Body of pancreas (tissue), 4 donors: ENCODE measurements around the gene SNRNP40. TPM values are rescaled to one million over a fixed set of nuclear protein-coding genes. Genes with fewer than 3 reads are reported as not detected.

Experiments
- ATAC-seq: fragments of 150-250 bp; one replicate; pipeline ENCODE4 v1.9.1; 2016
- DNase-seq, 4 donors: peaks; one replicate each; pipeline ENCODE4 v3.0.0-alpha.2; 2019
- H3K27ac ChIP-seq, 4 donors: fragments of 200-600 bp; sonication (generic); 1 replicate in 3 of 4; 2 replicates in 1 of 4; pipeline versions ENCODE4 v1.5.1 to v1.6.1; 2016 to 2019; ENCODE audit warnings: mild to moderate bottlenecking in 1 of 4, mixed read lengths in 1 of 4, moderate library complexity in 1 of 4
- H3K27me3 ChIP-seq, 2 donors: fragments of 200-600 bp; sonication (generic); one replicate each; pipeline ENCODE4 v1.6.0; 2016; ENCODE audit warnings: mild to moderate bottlenecking in 1 of 2
- H3K36me3 ChIP-seq, 2 donors: fragments of 200-600 bp; sonication (generic); replicated peaks in 1 of 2; 2 replicates each; pipeline ENCODE4 v1.5.1; 2016; ENCODE audit warnings: low read depth in 2 of 2; ENCODE audit not compliant: insufficient read depth in 1 of 2
- H3K4me1 ChIP-seq: fragments of 200-600 bp; sonication (generic); one replicate; pipeline ENCODE4 v1.6.0; 2016
- H3K4me3 ChIP-seq, 2 donors: fragments of 200-600 bp; sonication (generic); 1 replicate in 1 of 2; 2 replicates in 1 of 2; pipeline ENCODE4 v1.5.1; 2016 to 2019
- H3K9me3 ChIP-seq, 3 donors: fragments of 200-600 bp; sonication (generic); 1 replicate in 2 of 3; 2 replicates in 1 of 3; pipeline ENCODE4 v1.5.1; 2016
- CTCF ChIP-seq, 7 experiments: fragments of 450-650 bp in 4 of 7; fragments of 200-600 bp in 3 of 7; sonication (generic) in 3 of 7; IDR thresholded peaks; one replicate each; pipeline ENCODE4 v1.5.1; 2016 to 2019; ENCODE audit warnings: antibody characterized with exemption in 7 of 7
- POLR2A ChIP-seq, 3 donors: fragments of 450-650 bp; IDR thresholded peaks; one replicate each; pipeline ENCODE4 v1.6.1; 2016; ENCODE audit warnings: antibody characterized with exemption in 3 of 3, mild to moderate bottlenecking in 2 of 3
- WGBS, 2 donors: methylation state at CpG; one replicate each; pipeline ENCODE4 v1.1.5; 2017; 5-methylcytosine and 5-hydroxymethylcytosine counted together
- intact Hi-C: fragments of 100-400 bp; cut with DNase I; formaldehyde crosslinking; loops from one replicate; pipeline ENCODE4 v1.15.1; 2023
- total RNA-seq, 2 donors: library from RNA; depleted of rRNA; stranded (reverse); fragments of >200 nt; gene quantifications; one replicate each; pipeline ENCODE4 v1.1.0, GENCODE V29; 2016

The SNRNP40 gene
- total RNA-seq, 2 donors from 2014 or later: 12.7 to 28.7 TPM

- Histone ChIP-seq H3K9me3 (no peaks in the 10 kb centered on the region), H3K4me1 (peaks cover 7% of the 10 kb centered on the region), H3K4me3 (no peak overlapping the region), H3K27me3 (no peaks in the 10 kb centered on the region), H3K27ac (no peak overlapping the region), H3K36me3 (no peaks in the 10 kb centered on the region)
- ATAC-seq (no peak), DNase-seq (no peak)
- TF ChIP-seq POLR2A (IDR thresholded peaks at IDR 0.05) (no peak), CTCF (IDR thresholded peaks at IDR 0.05) (no peak)
- WGBS, 2 donors: 67 to 71% methylated on average over 10 to 11 of the region's 11 CpGs
- intact Hi-C loops: no loop called here
Measured at GRCh38 chr1:31215065-31215570, 81.5 kb downstream of the SNRNP40 start.

- 53 to 54% methylated on average over 12 of the region's 12 CpGs for WGBS, 2 donors
- ATAC-seq: no peak
Measured at GRCh38 chr1:31214316-31215064, 82.1 kb downstream of the SNRNP40 start.

More at GRCh38 chr1:31214316-31215064, 82.1 kb downstream of the SNRNP40 start:
- no peak for TF ChIP-seq CTCF (IDR thresholded peaks at IDR 0.05)
- no peak for TF ChIP-seq POLR2A (IDR thresholded peaks at IDR 0.05)
- intact Hi-C loops: no loop called here
- Histone ChIP-seq H3K4me1 (peaks cover 7% of the 10 kb centered on the region), H3K36me3 (no peaks in the 10 kb centered on the region), H3K27ac (no peak overlapping the region), H3K27me3 (no peaks in the 10 kb centered on the region), H3K9me3 (no peaks in the 10 kb centered on the region), H3K4me3 (no peak overlapping the region)
- DNase-seq: no peak

Other genes starting within 250 kb of the SNRNP40 start
- 10 to 100 TPM; 30.9 to 32.3 TPM for gene PUM1, start 231.1 kb downstream of the SNRNP40 start, total RNA-seq
- gene NKAIN1, start 56.9 kb downstream of the SNRNP40 start, total RNA-seq: not detected
- gene ZCCHC17, start 244 bp upstream of the SNRNP40 start, total RNA-seq: 1 to 10 TPM; 8.0 to 9.2 TPM
- gene FABP3, start 76.3 kb upstream of the SNRNP40 start, total RNA-seq: 1 to 10 TPM in 1 of 2 donors, not detected in 1; 1.0 TPM
- gene SERINC2, start 116.4 kb upstream of the SNRNP40 start, total RNA-seq: 10 to 100 TPM; 14.5 to 41.2 TPM